H9 (cell line): ENCODE measurements around the gene TIRAP. TPM values are rescaled to one million over a fixed set of nuclear protein-coding genes. Genes with fewer than 3 reads are reported as not detected.
A peak's percentile ranks its signal among the peaks of the same experiment; 100 is the strongest.

Source experiments
- DNase-seq: peaks from one replicate; pipeline ENCODE4 v3.0.0-alpha.2; 2017
- H2AFZ ChIP-seq: one replicate; pipeline ENCODE4 v1.6.1; 2013; ENCODE audit warnings: mild to moderate bottlenecking, low read length, control low read depth, moderate library complexity
- H2AK5ac ChIP-seq: 2 replicates; pipeline ENCODE4 v1.6.1; 2013; ENCODE audit warnings: low read length, control low read depth, mixed read lengths; ENCODE audit not compliant: insufficient read length
- H2BK120ac ChIP-seq: one replicate; pipeline ENCODE4 v1.6.1; 2013; ENCODE audit warnings: low read depth, mild to moderate bottlenecking, low read length, control low read depth, inconsistent platforms; ENCODE audit not compliant: poor library complexity, severe bottlenecking
- H2BK12ac ChIP-seq: 2 replicates; pipeline ENCODE4 v1.6.1; 2013; ENCODE audit warnings: low read length, control low read depth, mixed read lengths, low read depth; ENCODE audit not compliant: insufficient read length
- H2BK15ac ChIP-seq: 2 replicates; pipeline ENCODE4 v1.6.1; 2013; ENCODE audit warnings: low read depth, low read length, control low read depth
- H2BK20ac ChIP-seq: one replicate; pipeline ENCODE4 v1.6.1; 2013; ENCODE audit warnings: low read depth, mild to moderate bottlenecking, low read length, control low read depth, inconsistent platforms; ENCODE audit not compliant: poor library complexity, severe bottlenecking
- H2BK5ac ChIP-seq: 2 replicates; pipeline ENCODE4 v1.6.1; 2013; ENCODE audit warnings: low read length, control low read depth, mixed read lengths; ENCODE audit not compliant: insufficient read length
- H3K14ac ChIP-seq: 2 replicates; pipeline ENCODE4 v1.6.1; 2013; ENCODE audit warnings: low read length, control low read depth; ENCODE audit not compliant: insufficient read depth
- H3K18ac ChIP-seq: 2 replicates; pipeline ENCODE4 v1.6.1; 2013; ENCODE audit warnings: low read depth, mild to moderate bottlenecking, mixed read lengths, low read length, control low read depth; ENCODE audit not compliant: insufficient read length
- H3K23ac ChIP-seq: 2 replicates; pipeline ENCODE4 v1.6.1; 2013; ENCODE audit warnings: low read length, control low read depth, mixed read lengths, low read depth; ENCODE audit not compliant: insufficient read length
- H3K23me2 ChIP-seq: 2 replicates; pipeline ENCODE4 v1.6.1; 2013; ENCODE audit warnings: low read depth, mild to moderate bottlenecking, mixed read lengths, low read length, control low read depth; ENCODE audit not compliant: insufficient read length, poor library complexity, severe bottlenecking
- H3K27ac ChIP-seq: 2 replicates; pipeline ENCODE4 v1.5.1; 2013; ENCODE audit warnings: low read length, control low read depth, mixed read lengths, low read depth; ENCODE audit not compliant: insufficient read length
- H3K27me3 ChIP-seq: 2 replicates; pipeline ENCODE4 v1.6.1; 2013; ENCODE audit warnings: low read length, control low read depth, inconsistent platforms; ENCODE audit not compliant: insufficient read depth
- H3K4ac ChIP-seq: 2 replicates; pipeline ENCODE4 v1.6.1; 2013; ENCODE audit warnings: low read depth, mild to moderate bottlenecking, control low read depth, inconsistent platforms, low read length, moderate library complexity
- H3K4me1 ChIP-seq: 2 replicates; pipeline ENCODE4 v1.6.1; 2013; ENCODE audit warnings: low read length, control low read depth, inconsistent platforms; ENCODE audit not compliant: insufficient read depth
- H3K4me2 ChIP-seq: 2 replicates; pipeline ENCODE4 v1.6.1; 2013; ENCODE audit warnings: low read length, control low read depth, mixed read lengths; ENCODE audit not compliant: insufficient read length, insufficient read depth
- H3K56ac ChIP-seq: 2 replicates; pipeline ENCODE4 v1.6.1; 2013; ENCODE audit warnings: low read depth, mild to moderate bottlenecking, mixed read lengths, low read length, control low read depth; ENCODE audit not compliant: insufficient read length
- H3K79me1 ChIP-seq: 2 replicates; pipeline ENCODE4 v1.6.1; 2013; ENCODE audit warnings: low read depth, mild to moderate bottlenecking, moderate library complexity, low read length, control low read depth, inconsistent platforms; ENCODE audit not compliant: insufficient read depth, poor library complexity, severe bottlenecking
- H3K79me2 ChIP-seq: 2 replicates; pipeline ENCODE4 v1.6.1; 2013; ENCODE audit warnings: low read length, control low read depth, inconsistent platforms; ENCODE audit not compliant: insufficient read depth
- H3K9ac ChIP-seq: 2 replicates; pipeline ENCODE4 v1.6.1; 2013; ENCODE audit warnings: low read length, control low read depth, mixed read lengths; ENCODE audit not compliant: insufficient read length; ENCODE audit errors: extremely low read depth
- H3K9me3 ChIP-seq: one replicate; pipeline ENCODE4 v1.6.1; 2013; ENCODE audit warnings: low read depth, low read length, inconsistent platforms; ENCODE audit not compliant: control insufficient read depth
- H3T11ph ChIP-seq: one replicate; pipeline ENCODE4 v1.6.1; 2013; ENCODE audit warnings: mild to moderate bottlenecking, low read length, control low read depth, inconsistent platforms
- H4K20me1 ChIP-seq: one replicate; pipeline ENCODE4 v1.6.1; 2013; ENCODE audit not compliant: control insufficient read depth, insufficient read length, insufficient read depth
- H4K5ac ChIP-seq: 2 replicates; pipeline ENCODE4 v1.6.1; 2013; ENCODE audit warnings: low read depth, mild to moderate bottlenecking, mixed read lengths, low read length, control low read depth; ENCODE audit not compliant: insufficient read length
- H4K8ac ChIP-seq: replicated peaks from 2 replicates; pipeline ENCODE4 v1.6.1; 2013; ENCODE audit warnings: low read length, control low read depth, mixed read lengths, low read depth; ENCODE audit not compliant: insufficient read length
- H4K91ac ChIP-seq: 2 replicates; pipeline ENCODE4 v1.6.1; 2013; ENCODE audit warnings: low read depth, mild to moderate bottlenecking, moderate library complexity, mixed read lengths, low read length, control low read depth; ENCODE audit not compliant: insufficient read length
- H3K27ac Mint-ChIP-seq, 3 experiments: 2 replicates in 2 of 3; 3 replicates in 1 of 3; pipeline ENCODE4 v1.8.0; 2020 to 2021; ENCODE audit warnings: mixed read lengths in 3 of 3, mild to moderate bottlenecking in 1 of 3, moderate library complexity in 1 of 3
- H3K27me3 Mint-ChIP-seq: 2 replicates; pipeline ENCODE4 v1.8.0; 2021; ENCODE audit warnings: low read depth, mild to moderate bottlenecking, moderate library complexity, mixed read lengths
- H3K36me3 Mint-ChIP-seq, 3 experiments: 2 replicates in 2 of 3; 3 replicates in 1 of 3; pipeline ENCODE4 v1.8.0; 2020 to 2021; ENCODE audit warnings: low read depth in 3 of 3, mixed read lengths in 3 of 3; ENCODE audit not compliant: insufficient read depth in 1 of 3
- H3K4me1 Mint-ChIP-seq, 2 experiments: 2 replicates each; pipeline ENCODE4 v1.8.0; 2020; ENCODE audit warnings: mixed read lengths in 2 of 2
- H3K4me3 Mint-ChIP-seq, 2 experiments: 2 replicates in 1 of 2; 3 replicates in 1 of 2; pipeline ENCODE4 v1.8.0; 2020 to 2021; ENCODE audit warnings: mild to moderate bottlenecking in 2 of 2, mixed read lengths in 2 of 2, moderate library complexity in 1 of 2
- H3K9me3 Mint-ChIP-seq, 2 experiments: 2 replicates in 1 of 2; 3 replicates in 1 of 2; pipeline ENCODE4 v1.8.0; 2020; ENCODE audit warnings: mild to moderate bottlenecking in 2 of 2, mixed read lengths in 2 of 2, moderate library complexity in 1 of 2
- WGBS: extraction: QIAGEN DNeasy Blood & Tissue Kit; methylation state at CpG from one replicate; pipeline ENCODE4 v1.1.7; 2013; ENCODE audit warnings: missing lambda C conversion rate, low lambda C conversion rate, mixed read lengths; ENCODE audit not compliant: insufficient read length; ENCODE audit errors: extremely low coverage; 5-methylcytosine and 5-hydroxymethylcytosine counted together
- total RNA-seq: library from RNA; stranded (reverse); gene quantifications from 2 replicates; pipeline ENCODE4 v1.2.1, GENCODE V29; 2021
- TF ChIP-seq, protein P1 (sequence below): fragments of 200-600 bp; sonication (generic); conservative IDR thresholded peaks from 3 replicates; pipeline ENCODE4 v1.8.0; 2021; ENCODE audit warnings: antibody characterized with exemption, mild to moderate bottlenecking

Gene TIRAP
- total RNA-seq, 1 experiment from 2014 or later: 7.0 TPM

- Histone ChIP-seq H2BK120ac (no peak overlapping the region), H3K56ac (no peak overlapping the region), H3K4me2 (no peak overlapping the region), H4K91ac (no peak overlapping the region), H2AK5ac (no peak overlapping the region), H3K4ac (no peak overlapping the region), H4K5ac (no peak overlapping the region), H3K4me1 (no peaks in the 10 kb centered on the region; the same call in 1 of the 2 replicates), H4K8ac (no peak overlapping the region), H2BK12ac (no peak overlapping the region), H3T11ph (no peak overlapping the region), H3K9me3 (no peaks in the 10 kb centered on the region), H2AFZ (no peak overlapping the region), H3K14ac (no peak overlapping the region), H3K18ac (no peak overlapping the region), H2BK15ac (no peak overlapping the region), H3K27me3 (no peaks in the 10 kb centered on the region), H3K9ac (no peak overlapping the region), H3K79me1 (no peaks in the 10 kb centered on the region), H4K20me1 (peaks cover 3% of the 10 kb centered on the region), H3K23ac (no peak overlapping the region), H3K27ac (no peak overlapping the region), H3K79me2 (no peaks in the 10 kb centered on the region), H2BK5ac (no peak overlapping the region), H2BK20ac (no peak overlapping the region), H3K23me2 (no peaks in the 10 kb centered on the region)
- Mint-ChIP-seq H3K4me3 (no peak overlapping the region), H3K36me3 (peaks cover 13 to 54% (median 42%) of the 10 kb centered on the region in 3 experiments; a peak in 6 of 7 replicates), H3K27me3 (no peaks in the 10 kb centered on the region), H3K4me1 (peaks cover 18 to 20% of the 10 kb centered on the region in 2 experiments), H3K9me3 (no peaks in the 10 kb centered on the region), H3K27ac (0 out of 7 replicates have a peak overlapping the region, but pooled peaks of 1 of the 3 experiments have one; percentile 10)
- DNase-seq: no peak
- TF ChIP-seq, protein P1, sequence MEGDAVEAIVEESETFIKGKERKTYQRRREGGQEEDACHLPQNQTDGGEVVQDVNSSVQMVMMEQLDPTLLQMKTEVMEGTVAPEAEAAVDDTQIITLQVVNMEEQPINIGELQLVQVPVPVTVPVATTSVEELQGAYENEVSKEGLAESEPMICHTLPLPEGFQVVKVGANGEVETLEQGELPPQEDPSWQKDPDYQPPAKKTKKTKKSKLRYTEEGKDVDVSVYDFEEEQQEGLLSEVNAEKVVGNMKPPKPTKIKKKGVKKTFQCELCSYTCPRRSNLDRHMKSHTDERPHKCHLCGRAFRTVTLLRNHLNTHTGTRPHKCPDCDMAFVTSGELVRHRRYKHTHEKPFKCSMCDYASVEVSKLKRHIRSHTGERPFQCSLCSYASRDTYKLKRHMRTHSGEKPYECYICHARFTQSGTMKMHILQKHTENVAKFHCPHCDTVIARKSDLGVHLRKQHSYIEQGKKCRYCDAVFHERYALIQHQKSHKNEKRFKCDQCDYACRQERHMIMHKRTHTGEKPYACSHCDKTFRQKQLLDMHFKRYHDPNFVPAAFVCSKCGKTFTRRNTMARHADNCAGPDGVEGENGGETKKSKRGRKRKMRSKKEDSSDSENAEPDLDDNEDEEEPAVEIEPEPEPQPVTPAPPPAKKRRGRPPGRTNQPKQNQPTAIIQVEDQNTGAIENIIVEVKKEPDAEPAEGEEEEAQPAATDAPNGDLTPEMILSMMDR: no peak
- no CpG with 5 or more reads among the region's 4 CpGs for WGBS
These were observed 54.2 kb downstream of the TIRAP start for GRCh38 chr11:126337126-126337473.
